H1 (cell line): Measurements from ENCODE around the gene PCNX1. TPM values are rescaled to one million over a fixed set of nuclear protein-coding genes. Genes with fewer than 3 reads are reported as not detected.

Source experiments
- CTCF ChIA-PET: fragments of 300-600 bp; sonication (Branson Sonifier 250); formaldehyde crosslinking; loops from one replicate; lab custom pipeline; 2021; ENCODE audit not compliant: partially characterized antibody; lab: Charles Lee
- POLR2A ChIA-PET: fragments of 300-600 bp; sonication (Branson Sonifier 250); formaldehyde crosslinking; loops from one replicate; lab custom pipeline; 2021; ENCODE audit warnings: inconsistent platforms; ENCODE audit not compliant: partially characterized antibody; lab: Charles Lee
- DNase-seq, 2 experiments: peaks; one replicate each; pipeline versions ENCODE4 v3.0.0 to v3.0.0-alpha.2; 2010 to 2022; ENCODE audit warnings: low spot score in 2 of 2, low read depth in 1 of 2, mixed read lengths in 1 of 2
- FAIRE-seq: peaks from 2 replicates; lab custom pipeline; 2011; peaks lifted over from hg19 to GRCh38; lab: Jason Lieb, UNC
- H2AFZ ChIP-seq: 2 replicates; pipeline ENCODE4 v1.8.1; 2012; ENCODE audit warnings: low read length, inconsistent platforms
- H2AK5ac ChIP-seq: 2 replicates; pipeline ENCODE4 v1.6.1; 2013; ENCODE audit warnings: low read depth, low read length
- H2BK120ac ChIP-seq: replicated peaks from 2 replicates; pipeline ENCODE3; 2013; ENCODE audit warnings: low read depth, low read length, inconsistent platforms
- H2BK12ac ChIP-seq: 2 replicates; pipeline ENCODE4 v1.6.1; 2013; ENCODE audit warnings: low read depth, low read length
- H2BK15ac ChIP-seq: 2 replicates; pipeline ENCODE4 v1.6.1; 2013; ENCODE audit warnings: low read length
- H2BK20ac ChIP-seq: 2 replicates; pipeline ENCODE4 v1.6.1; 2013; ENCODE audit warnings: low read length
- H2BK5ac ChIP-seq: 2 replicates; pipeline ENCODE4 v1.6.1; 2013; ENCODE audit warnings: low read depth, low read length
- H3K14ac ChIP-seq: 2 replicates; pipeline ENCODE4 v1.6.1; 2013; ENCODE audit warnings: inconsistent platforms; ENCODE audit not compliant: insufficient read length
- H3K18ac ChIP-seq: 2 replicates; pipeline ENCODE4 v1.6.1; 2013; ENCODE audit warnings: low read length; ENCODE audit errors: extremely low read depth
- H3K23ac ChIP-seq: 2 replicates; pipeline ENCODE4 v1.6.1; 2013; ENCODE audit warnings: inconsistent platforms; ENCODE audit not compliant: insufficient read length
- H3K23me2 ChIP-seq: 2 replicates; pipeline ENCODE4 v1.6.1; 2013; ENCODE audit warnings: low read depth, low read length
- H3K27ac ChIP-seq: 2 replicates; pipeline ENCODE4 v1.6.1; 2011; ENCODE audit warnings: low read depth, low read length, inconsistent platforms
- H3K27me3 ChIP-seq, 4 experiments: replicated peaks in 1 of 4; 1 replicate in 1 of 4; 2 replicates in 3 of 4; pipeline versions ENCODE4 v1.6.1 to v1.8.1; 2011 to 2013; ENCODE audit warnings: low read length in 3 of 4, mild to moderate bottlenecking in 3 of 4, inconsistent platforms in 2 of 4, mixed read lengths in 2 of 4, moderate library complexity in 1 of 4; ENCODE audit not compliant: control insufficient read depth in 3 of 4, insufficient read depth in 3 of 4; ENCODE audit errors: extremely low read depth in 1 of 4
- H3K36me3 ChIP-seq, 4 experiments: 2 replicates each; pipeline versions ENCODE4 v1.6.1 to v1.8.1; 2011 to 2013; ENCODE audit warnings: mild to moderate bottlenecking in 4 of 4, low read length in 3 of 4, moderate library complexity in 2 of 4, control low read depth in 1 of 4, inconsistent platforms in 1 of 4; ENCODE audit not compliant: insufficient read depth in 4 of 4, control insufficient read depth in 2 of 4
- H3K4ac ChIP-seq: replicated peaks from 2 replicates; pipeline ENCODE3; 2013; ENCODE audit warnings: low read length, low read depth, mixed read lengths, inconsistent platforms; ENCODE audit not compliant: insufficient read length
- H3K4me1 ChIP-seq, 4 experiments: replicated peaks in 1 of 4; 1 replicate in 1 of 4; 2 replicates in 3 of 4; pipeline versions ENCODE4 v1.6.1 to v1.8.1; 2011 to 2013; ENCODE audit warnings: low read length in 3 of 4, inconsistent platforms in 2 of 4, mixed read lengths in 1 of 4; ENCODE audit not compliant: insufficient read depth in 4 of 4, control insufficient read depth in 3 of 4
- H3K4me2 ChIP-seq, 2 experiments: 2 replicates each; pipeline versions ENCODE4 v1.6.1 to v1.8.1; 2011 to 2013; ENCODE audit warnings: low read depth in 2 of 2, low read length in 2 of 2, control low read depth in 1 of 2, inconsistent platforms in 1 of 2, mild to moderate bottlenecking in 1 of 2; ENCODE audit not compliant: insufficient read depth in 1 of 2
- H3K4me3 ChIP-seq, 4 experiments: fragments of 200-600, 300-600 bp in 1 of 4; sonication (generic), shearing (Covaris generic), sonication (Bioruptor Twin) in 1 of 4; 2 replicates each; pipeline versions ENCODE4 v1.5.1 to v1.8.1; 2011 to 2016; ENCODE audit warnings: low read length in 4 of 4, low read depth in 3 of 4, control low read depth in 2 of 4, inconsistent platforms in 2 of 4, mild to moderate bottlenecking in 2 of 4, mixed read lengths in 1 of 4, moderate library complexity in 1 of 4; ENCODE audit not compliant: insufficient read depth in 2 of 4; ENCODE audit errors: extremely low read depth in 1 of 4
- H3K56ac ChIP-seq: replicated peaks from 2 replicates; pipeline ENCODE3; 2013; ENCODE audit warnings: low read depth, mild to moderate bottlenecking, mixed read lengths, low read length, inconsistent platforms; ENCODE audit not compliant: insufficient read length
- H3K79me1 ChIP-seq: 2 replicates; pipeline ENCODE4 v1.6.1; 2013; ENCODE audit warnings: low read depth, low read length, control low read depth
- H3K79me2 ChIP-seq, 2 experiments: 2 replicates each; pipeline versions ENCODE4 v1.6.1 to v1.8.1; 2012 to 2013; ENCODE audit warnings: low read length in 2 of 2, mild to moderate bottlenecking in 2 of 2, inconsistent platforms in 1 of 2; ENCODE audit not compliant: insufficient read depth in 2 of 2, control insufficient read depth in 1 of 2
- H3K9ac ChIP-seq, 4 experiments: replicated peaks in 1 of 4; 1 replicate in 1 of 4; 2 replicates in 3 of 4; pipeline versions ENCODE4 v1.6.1 to v1.8.1; 2011 to 2013; ENCODE audit warnings: low read depth in 3 of 4, low read length in 3 of 4, control low read depth in 2 of 4, mild to moderate bottlenecking in 2 of 4, moderate library complexity in 2 of 4, inconsistent platforms in 1 of 4; ENCODE audit errors: extremely low read depth in 1 of 4
- H3K9me3 ChIP-seq, 2 experiments: 2 replicates each; pipeline versions ENCODE4 v1.6.1 to v1.8.1; 2012 to 2013; ENCODE audit warnings: mild to moderate bottlenecking in 2 of 2, moderate library complexity in 2 of 2, control low read depth in 1 of 2, inconsistent platforms in 1 of 2, low read depth in 1 of 2, low read length in 1 of 2, mixed read lengths in 1 of 2; ENCODE audit not compliant: insufficient read depth in 2 of 2
- H4K20me1 ChIP-seq, 2 experiments: replicated peaks in 1 of 2; 2 replicates each; pipeline versions ENCODE3 to v1.8.1; 2011 to 2013; ENCODE audit warnings: inconsistent platforms in 2 of 2, low read length in 2 of 2, mild to moderate bottlenecking in 1 of 2; ENCODE audit not compliant: insufficient read depth in 2 of 2, control insufficient read depth in 1 of 2
- H4K5ac ChIP-seq: 2 replicates; pipeline ENCODE4 v1.6.1; 2013; ENCODE audit warnings: low read length, low read depth, mixed read lengths, inconsistent platforms; ENCODE audit not compliant: insufficient read length
- H4K8ac ChIP-seq: 2 replicates; pipeline ENCODE4 v1.8.0; 2013; ENCODE audit warnings: mild to moderate bottlenecking, moderate library complexity, low read length, inconsistent platforms; ENCODE audit not compliant: insufficient read depth; ENCODE audit errors: extremely low read depth
- H4K91ac ChIP-seq: replicated peaks from 2 replicates; pipeline ENCODE3; 2013; ENCODE audit warnings: low read length, mixed read lengths, inconsistent platforms; ENCODE audit not compliant: insufficient read length
- HDAC2 ChIP-seq, 2 experiments: fragments of 300-600 bp in 1 of 2; sonication (generic) in 1 of 2; IDR thresholded peaks; 2 replicates each; pipeline ENCODE4 v1.6.1; 2011 to 2012; ENCODE audit warnings: low read depth in 2 of 2, low read length in 2 of 2, mild to moderate bottlenecking in 2 of 2, moderate library complexity in 2 of 2, borderline replicate concordance in 1 of 2, inconsistent platforms in 1 of 2
- JUND ChIP-seq: IDR thresholded peaks from 2 replicates; pipeline ENCODE4 v1.6.1; 2011; ENCODE audit warnings: mild to moderate bottlenecking, improper control_type of control experiment, low read length
- RFX5 ChIP-seq: IDR thresholded peaks from 2 replicates; pipeline ENCODE4 v1.6.1; 2011; ENCODE audit warnings: low read depth, low read length, improper control_type of control experiment, borderline replicate concordance
- TAF1 ChIP-seq: IDR thresholded peaks from 2 replicates; pipeline ENCODE4 v1.6.1; 2011; ENCODE audit warnings: mild to moderate bottlenecking, low read depth, low read length
- TBP ChIP-seq: IDR thresholded peaks from 2 replicates; pipeline ENCODE4 v1.6.1; 2011; ENCODE audit warnings: low read depth, low read length, improper control_type of control experiment
- YY1 ChIP-seq: IDR thresholded peaks from 2 replicates; pipeline ENCODE4 v1.6.1; 2011; ENCODE audit warnings: low read depth, mild to moderate bottlenecking, low read length
- WGBS, 2 experiments: shearing (Covaris generic) in 1 of 2; methylation state at CpG; one replicate each; pipeline versions ENCODE4 v1.1.6 to v1.1.7; 2013 to 2015; ENCODE audit warnings: low lambda C conversion rate in 2 of 2, mixed read lengths in 2 of 2, inconsistent platforms in 1 of 2, low coverage in 1 of 2, missing lambda C conversion rate in 1 of 2; ENCODE audit not compliant: insufficient replicate concordance in 2 of 2, insufficient coverage in 1 of 2, insufficient read length in 1 of 2; ENCODE audit errors: extremely low coverage in 1 of 2, missing lambda C conversion rate in 1 of 2; 5-methylcytosine and 5-hydroxymethylcytosine counted together
- polyA plus RNA-seq, 7 experiments: library from polyadenylated mRNA; depleted of rRNA in 3 of 7; stranded (reverse) in 5 of 7; unstranded in 2 of 7; fragments of >200 nt in 5 of 7; fragments of 200-250 nt in 2 of 7; gene quantifications; 1 replicate in 5 of 7; 2 replicates in 1 of 7; 4 replicates in 1 of 7; pipeline versions ENCODE4 v1.2.1 to v1.2.3, GENCODE V29; 2011 to 2013; ENCODE audit warnings: missing spikeins in 2 of 7, mixed read lengths in 2 of 7
- total RNA-seq: library from RNA; stranded (reverse); fragmentation: NEBNext Ultra II Directional; extraction: Animal tissue kit (Norgen Biotek cat#: 25700); gene quantifications from 2 replicates; pipeline ENCODE4 v1.2.1, GENCODE V29; 2021

Gene PCNX1
- total and polyA plus RNA-seq, 2 of the 8 experiments (the other 6 are each of a cell fraction or from before 2014, with no cell fraction given), result 37.7 to 53.2 TPM

DNA sequence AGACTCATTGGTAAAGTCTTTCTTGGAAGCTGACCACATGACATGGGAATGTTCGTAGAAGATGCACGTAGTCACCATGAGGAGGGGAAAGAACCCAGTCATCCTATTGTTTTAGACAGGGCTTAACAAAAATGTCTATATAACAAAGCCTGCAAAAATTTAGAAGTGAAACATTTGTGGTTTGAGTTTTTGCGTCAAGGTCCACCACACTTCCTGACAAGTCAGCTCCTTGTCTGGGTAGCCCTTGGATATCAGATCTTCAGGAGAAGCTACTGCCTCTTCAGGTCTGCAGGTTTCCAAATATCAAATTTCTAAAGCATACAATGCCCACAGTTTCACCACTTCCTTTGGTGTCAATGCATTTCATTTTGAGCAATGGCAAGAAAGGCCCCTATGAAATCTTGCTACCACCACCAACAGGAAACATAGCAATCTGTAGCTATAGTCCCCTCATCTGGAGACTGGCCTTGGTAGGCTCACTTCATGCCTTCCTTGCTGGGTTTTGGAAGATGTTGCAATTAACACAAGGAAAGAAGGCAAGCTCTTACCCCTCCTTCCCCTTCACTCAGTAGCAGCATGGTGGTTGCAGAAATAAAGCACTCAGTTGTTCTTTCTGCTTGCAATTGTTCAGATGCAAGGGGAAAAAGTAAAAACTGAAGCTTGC, 235.2 kb downstream of the PCNX1 start:
- Histone ChIP-seq H4K8ac (no peak overlapping the region), H2BK15ac (no peak overlapping the region), H3K4me3 (no peak overlapping the region), H3K36me3 (no peaks in the 10 kb centered on the region), H3K4me1 (peaks cover 0 to 4% (median 0%) of the 10 kb centered on the region in 4 experiments; a peak in 3 of 7 replicates), H4K20me1 (no peaks in the 10 kb centered on the region), H3K9ac (no peak overlapping the region), H3K23me2 (no peaks in the 10 kb centered on the region), H4K91ac (no peak overlapping the region), H3K79me1 (no peaks in the 10 kb centered on the region), H3K27ac (no peak overlapping the region), H3K9me3 (no peaks in the 10 kb centered on the region), H2BK20ac (no peak overlapping the region), H3K4me2 (no peak overlapping the region), H2AFZ (no peak overlapping the region), H3K14ac (no peak overlapping the region), H3K79me2 (no peaks in the 10 kb centered on the region), H2BK5ac (no peak overlapping the region), H3K27me3 (no peaks in the 10 kb centered on the region), H2BK12ac (no peak overlapping the region), H3K4ac (no peak overlapping the region), H3K56ac (no peak overlapping the region), H4K5ac (no peak overlapping the region), H3K23ac (no peak overlapping the region), H3K18ac (no peak overlapping the region), H2BK120ac (no peak overlapping the region), H2AK5ac (no peak overlapping the region)
- ChIA-PET CTCF (interaction anchor here (0.8 to 8.9 kb wide), 6 partner anchors 10 to 713 kb away, joined by 3 to 86 read pairs (median 4); no protein-coding TSS in a partner anchor), POLR2A (interaction anchor here (1.5 kb wide), 1 partner anchor 179 kb away, joined by 3 read pairs; no protein-coding TSS in a partner anchor)
- 96% methylated on average over 3 of the region's 3 CpGs; no CpG with 5 or more reads in 1 of the 2 experiments for WGBS, 2 experiments
- DNase-seq (no peak), FAIRE-seq (no peak)
- TF ChIP-seq HDAC2 (IDR thresholded peaks at IDR 0.05; ENCODE audit: borderline replicate concordance in 1 of 2, low read depth in 2 of 2, low read length in 2 of 2) (no peak), JUND (no peak), YY1 (no peak), TBP (no peak), RFX5 (no peak), TAF1 (no peak)
